GM13977 (cell line): ENCODE measurements around the gene CCDC112.
"Not testable (repeated sequence)": the region's sequence is repeated elsewhere in the genome, so short reads cannot be mapped to it uniquely, and the experiment has no call there.

ENCODE experiments used
- DNase-seq: peaks from one replicate; pipeline ENCODE4 v3.0.0; 2012; ENCODE audit warnings: low spot score
- CTCF ChIP-seq: IDR thresholded peaks from 2 replicates; pipeline ENCODE4 v1.5.1; 2012; ENCODE audit warnings: mild to moderate bottlenecking, control low read depth; ENCODE audit not compliant: insufficient read depth; ENCODE audit errors: extremely low read depth, missing control alignments
- in situ Hi-C: fragments of 300-500 bp; cut with MboI; formaldehyde crosslinking; loops from one replicate; pipeline ENCODE4 v1.12.0; 2022; ENCODE audit warnings: low sequenced_read_pairs, low pct_unique_long_range_greater_than_20kb, mixed read lengths, inconsistent platforms; ENCODE audit not compliant: unreplicated experiment

The CCDC112 gene

GRCh38 chr5:115262011-115262320 is 34.5 kb downstream of the CCDC112 start:
- in situ Hi-C loops: no loop called here
- TF ChIP-seq CTCF: no peak
- peak; percentile 49 for DNase-seq

- DNase-seq: no peak
- in situ Hi-C loops: no loop called here
- no peak for TF ChIP-seq CTCF
Measured at GRCh38 chr5:115260248-115260647, 36.2 kb downstream of the CCDC112 start.

- no peak for DNase-seq
- no peak for TF ChIP-seq CTCF
- in situ Hi-C loops: no loop called here
Measured at GRCh38 chr5:115257981-115258380, 38.5 kb downstream of the CCDC112 start.

GRCh38 chr5:115249379-115249778 is 47.1 kb downstream of the CCDC112 start:
- in situ Hi-C loops: loop anchor here (10.0 kb wide), 1 partner anchor 155 kb away; no protein-coding TSS in a partner anchor
- not testable (repeated sequence) for DNase-seq

- in situ Hi-C loops: loop anchor here (10.0 kb wide), 1 partner anchor 152 kb away; no protein-coding TSS in a partner anchor
- peak; percentile 54 for TF ChIP-seq CTCF
Measured at GRCh38 chr5:115246361-115246991, 50.0 kb downstream of the CCDC112 start.

GRCh38 chr5:115243412-115243811 is 53.0 kb downstream of the CCDC112 start:
- in situ Hi-C loops: loop anchor here (10.0 kb wide), 1 partner anchor 149 kb away; no protein-coding TSS in a partner anchor
- no peak for DNase-seq
- TF ChIP-seq CTCF: no peak

More at GRCh38 chr5:115246361-115246991, 50.0 kb downstream of the CCDC112 start:
- no peak for DNase-seq

GRCh38 chr5:115241881-115242642 is 54.4 kb downstream of the CCDC112 start:
- in situ Hi-C loops: loop anchor here (10.0 kb wide), 1 partner anchor 147 kb away; no protein-coding TSS in a partner anchor
- no peak for DNase-seq
- no peak for TF ChIP-seq CTCF
